HepG2 (cell line): ENCODE measurements around the gene ERCC6.

Experiments used
- ADNP ChIP-seq: sonication (generic); formaldehyde crosslinking; IDR thresholded peaks from 2 replicates; pipeline ENCODE4 v1.4.0; 2020; ENCODE audit warnings: missing genetic modification reagents
- E2F1 ChIP-seq: sonication (generic); formaldehyde crosslinking; IDR thresholded peaks from 2 replicates; pipeline ENCODE4 v1.5.0; 2020; ENCODE audit warnings: missing genetic modification reagents
- ETV6 ChIP-seq: sonication (generic); formaldehyde crosslinking; conservative IDR thresholded peaks from 2 replicates; pipeline ENCODE4 v1.4.0; 2020; ENCODE audit warnings: missing genetic modification reagents
- KIAA2018 ChIP-seq: sonication (generic); formaldehyde crosslinking; IDR thresholded peaks from 2 replicates; pipeline ENCODE4 v1.5.0; 2020; ENCODE audit warnings: mild to moderate bottlenecking, missing genetic modification reagents, borderline replicate concordance
- NFE2L1 ChIP-seq: sonication (generic); formaldehyde crosslinking; IDR thresholded peaks from 2 replicates; pipeline ENCODE4 v1.4.0; 2020; ENCODE audit warnings: missing genetic modification reagents, mild to moderate bottlenecking, borderline replicate concordance
- YEATS4 ChIP-seq: sonication (generic); formaldehyde crosslinking; IDR thresholded peaks from 2 replicates; pipeline ENCODE4 v1.4.0; 2020; ENCODE audit warnings: missing genetic modification reagents, borderline replicate concordance
- ZNF331 ChIP-seq: sonication (generic); formaldehyde crosslinking; IDR thresholded peaks from 2 replicates; pipeline ENCODE4 v1.4.0; 2020; ENCODE audit warnings: missing genetic modification reagents
- ZNF781 ChIP-seq: sonication (generic); formaldehyde crosslinking; IDR thresholded peaks from 2 replicates; pipeline ENCODE4 v1.5.1; 2020; ENCODE audit warnings: borderline replicate concordance, mild to moderate bottlenecking, missing genetic modification reagents; ENCODE audit errors: not compliant biosample characterization

GRCh38 chr10:49504528-49504927 lies 34.4 kb downstream of the ERCC6 start:
- TF ChIP-seq NFE2L1 (CRISPR knock-in tag) (no peak), ETV6 (CRISPR knock-in tag) (no peak), ZNF331 (CRISPR knock-in tag) (no peak), KIAA2018 (CRISPR knock-in tag) (no peak), E2F1 (CRISPR knock-in tag) (no peak), ZNF781 (CRISPR knock-in tag) (no peak), YEATS4 (CRISPR knock-in tag) (no peak), ADNP (no peak)
